Keratinocyte (primary cell): ENCODE measurements around the gene ACTRT3.

ENCODE experiments used
- CTCF ChIP-seq, 3 experiments: IDR thresholded peaks in 1 of 3; conservative IDR thresholded peaks in 1 of 3; optimal IDR thresholded peaks in 1 of 3; 2 replicates in 2 of 3; 3 replicates in 1 of 3; pipeline versions ENCODE3 to v1.5.1; 2011; ENCODE audit warnings: low read length in 3 of 3, mild to moderate bottlenecking in 3 of 3, moderate library complexity in 2 of 3, control low read depth in 1 of 3, inconsistent platforms in 1 of 3; ENCODE audit not compliant: insufficient read depth in 2 of 3; ENCODE audit errors: extremely low read depth in 1 of 3
- EZH2 ChIP-seq: IDR thresholded peaks from one replicate; pipeline ENCODE4 v1.6.1; 2012; ENCODE audit warnings: inconsistent platforms, mild to moderate bottlenecking, low read length, moderate library complexity

DNA sequence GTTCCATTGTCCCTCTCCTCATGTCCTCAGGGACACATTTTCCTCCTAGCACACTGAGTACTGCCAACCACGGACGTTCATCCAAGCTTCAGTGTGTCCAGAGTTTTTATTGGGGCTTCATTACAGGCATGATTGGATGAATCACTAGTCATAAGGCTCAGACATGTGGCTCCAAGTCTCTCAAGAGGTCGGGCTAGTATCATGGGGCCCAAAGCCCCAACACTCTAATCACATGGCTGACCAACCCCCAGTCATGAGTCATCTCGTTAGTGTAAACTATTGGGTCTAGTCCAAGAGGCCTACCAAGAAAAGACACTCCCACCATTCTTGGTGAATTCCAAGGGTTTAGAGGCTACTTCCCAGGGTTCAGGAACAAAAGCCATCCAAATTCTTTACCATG, 8.9 kb downstream of the ACTRT3 start:
- TF ChIP-seq CTCF (optimal IDR thresholded peaks at IDR 0.05 in 1 of 3, IDR thresholded peaks at IDR 0.05 in 1 of 3, conservative IDR thresholded peaks at IDR 0.05 in 1 of 3; ENCODE audit: extremely low read depth in 1 of 3, insufficient read depth in 2 of 3, low read length in 3 of 3) (no peak), EZH2 (no peak)
